Mucosa of stomach (tissue), 1 donor: ENCODE results near the gene PRR5.

ENCODE experiments used
- H3K27me3 ChIP-seq: one replicate; pipeline ENCODE4 v1.7.0; 2013; ENCODE audit warnings: mild to moderate bottlenecking, low read length; ENCODE audit not compliant: control insufficient read depth, insufficient read depth
- H3K36me3 ChIP-seq: one replicate; pipeline ENCODE4 v1.7.0; 2013; ENCODE audit warnings: low read length; ENCODE audit not compliant: control insufficient read depth, insufficient read depth
- H3K4me1 ChIP-seq: one replicate; pipeline ENCODE4 v1.7.0; 2013; ENCODE audit warnings: mild to moderate bottlenecking, low read length; ENCODE audit not compliant: control insufficient read depth, insufficient read depth
- H3K4me3 ChIP-seq: one replicate; pipeline ENCODE4 v1.7.0; 2013; ENCODE audit warnings: low read length
- H3K9ac ChIP-seq: one replicate; pipeline ENCODE4 v1.7.0; 2013; ENCODE audit warnings: mild to moderate bottlenecking, low read length, moderate library complexity
- H3K9me3 ChIP-seq: one replicate; pipeline ENCODE4 v1.7.0; 2013; ENCODE audit warnings: mild to moderate bottlenecking, low read length, moderate library complexity; ENCODE audit not compliant: control insufficient read depth
- donor health status: Pancreatic carcinoma.

The PRR5 gene

GRCh38 chr22:44702479-44703198 lies 635 bp downstream of the PRR5 start:
- Histone ChIP-seq H3K4me1 (peaks cover 24% of the 10 kb centered on the region), H3K9me3 (no peaks in the 10 kb centered on the region), H3K4me3 (peak overlapping the region; percentile 1), H3K36me3 (no peaks in the 10 kb centered on the region), H3K27me3 (peaks cover 4% of the 10 kb centered on the region), H3K9ac (peak overlapping the region; percentile 61)

GRCh38 chr22:44703255-44703870 lies 1.4 kb downstream of the PRR5 start:
- Histone ChIP-seq H3K4me1 (peaks cover 18% of the 10 kb centered on the region), H3K4me3 (peak overlapping the region; percentile 1), H3K9ac (peak overlapping the region; percentile 61), H3K36me3 (no peaks in the 10 kb centered on the region), H3K27me3 (peaks cover 4% of the 10 kb centered on the region), H3K9me3 (no peaks in the 10 kb centered on the region)

- Histone ChIP-seq H3K4me1 (peaks cover 18% of the 10 kb centered on the region), H3K4me3 (no peak overlapping the region), H3K27me3 (peaks cover 4% of the 10 kb centered on the region), H3K36me3 (no peaks in the 10 kb centered on the region), H3K9me3 (no peaks in the 10 kb centered on the region), H3K9ac (no peak overlapping the region)
Measured at GRCh38 chr22:44704159-44705021, 2.4 kb downstream of the PRR5 start.

- H3K27me3 ChIP-seq: peaks cover 4% of the 10 kb centered on the region
- peaks cover 20% of the 10 kb centered on the region for H3K4me1 ChIP-seq
- H3K4me3 ChIP-seq: no peak overlapping the region
- no peaks in the 10 kb centered on the region for H3K36me3 ChIP-seq
- H3K9me3 ChIP-seq: no peaks in the 10 kb centered on the region
- no peak overlapping the region for H3K9ac ChIP-seq
Measured at GRCh38 chr22:44705022-44705297, 3.0 kb downstream of the PRR5 start.

- H3K36me3 ChIP-seq: no peaks in the 10 kb centered on the region
- no peak overlapping the region for H3K4me3 ChIP-seq
- no peaks in the 10 kb centered on the region for H3K9me3 ChIP-seq
- peaks cover 4% of the 10 kb centered on the region for H3K27me3 ChIP-seq
- H3K9ac ChIP-seq: no peak overlapping the region
- peaks cover 31% of the 10 kb centered on the region for H3K4me1 ChIP-seq
Measured at GRCh38 chr22:44706488-44706887, 4.5 kb downstream of the PRR5 start.

- Histone ChIP-seq H3K9me3 (no peaks in the 10 kb centered on the region), H3K4me1 (peaks cover 28% of the 10 kb centered on the region), H3K9ac (no peak overlapping the region), H3K4me3 (no peak overlapping the region), H3K27me3 (peaks cover 4% of the 10 kb centered on the region), H3K36me3 (no peaks in the 10 kb centered on the region)
Measured at GRCh38 chr22:44707178-44707577, 5.2 kb downstream of the PRR5 start.

GRCh38 chr22:44707752-44708151 lies 5.7 kb downstream of the PRR5 start:
- Histone ChIP-seq H3K4me3 (no peak overlapping the region), H3K9me3 (no peaks in the 10 kb centered on the region), H3K27me3 (peaks cover 4% of the 10 kb centered on the region), H3K36me3 (no peaks in the 10 kb centered on the region), H3K9ac (no peak overlapping the region), H3K4me1 (peaks cover 27% of the 10 kb centered on the region)

- no peak overlapping the region for H3K4me3 ChIP-seq
- no peaks in the 10 kb centered on the region for H3K36me3 ChIP-seq
- H3K9me3 ChIP-seq: no peaks in the 10 kb centered on the region
- H3K4me1 ChIP-seq: peaks cover 17% of the 10 kb centered on the region
- no peaks in the 10 kb centered on the region for H3K27me3 ChIP-seq
- no peak overlapping the region for H3K9ac ChIP-seq
Measured at GRCh38 chr22:44709881-44710392, 7.9 kb downstream of the PRR5 start.

- no peak overlapping the region for H3K9ac ChIP-seq
- H3K27me3 ChIP-seq: no peaks in the 10 kb centered on the region
- no peaks in the 10 kb centered on the region for H3K9me3 ChIP-seq
- H3K4me3 ChIP-seq: no peak overlapping the region
- H3K4me1 ChIP-seq: peaks cover 17% of the 10 kb centered on the region
- H3K36me3 ChIP-seq: no peaks in the 10 kb centered on the region
Measured at GRCh38 chr22:44710474-44711240, 8.7 kb downstream of the PRR5 start.

GRCh38 chr22:44711241-44711560 lies 9.2 kb downstream of the PRR5 start:
- H3K4me3 ChIP-seq: no peak overlapping the region
- no peaks in the 10 kb centered on the region for H3K36me3 ChIP-seq
- peaks cover 17% of the 10 kb centered on the region for H3K4me1 ChIP-seq
- no peaks in the 10 kb centered on the region for H3K27me3 ChIP-seq
- H3K9ac ChIP-seq: no peak overlapping the region
- no peaks in the 10 kb centered on the region for H3K9me3 ChIP-seq

GRCh38 chr22:44711690-44712555 lies 9.9 kb downstream of the PRR5 start:
- Histone ChIP-seq H3K9ac (no peak overlapping the region), H3K4me3 (no peak overlapping the region), H3K4me1 (peaks cover 17% of the 10 kb centered on the region)

More at GRCh38 chr22:44711690-44712555, 9.9 kb downstream of the PRR5 start:
- Histone ChIP-seq H3K9me3 (no peaks in the 10 kb centered on the region), H3K27me3 (no peaks in the 10 kb centered on the region), H3K36me3 (no peaks in the 10 kb centered on the region)
